IMR-90 (cell line): Measurements from ENCODE around the gene ADAMTS20. TPM values are rescaled to one million over a fixed set of nuclear protein-coding genes. Genes with fewer than 3 reads are reported as not detected.

ENCODE experiments used
- ATAC-seq: fragments of 200-7000 bp; cut with Tn5 transposase; 2 replicates; pipeline ENCODE4 v1.9.1; 2020; ENCODE audit warnings: low read depth, mild to moderate bottlenecking, moderate library complexity
- BruUV-seq: library from RNA; stranded (reverse); fragments of 400-500 nt; replicated peaks from 2 replicates; lab custom pipeline; 2021; lab: Mats Ljungman, UMichigan
- CTCF ChIA-PET: fragments of 300-600 bp; formaldehyde crosslinking; extraction: SDS; loops from one replicate; lab custom pipeline; 2021; ENCODE audit warnings: antibody characterized with exemption; lab: Yijun Ruan, JAX
- POLR2A ChIA-PET: fragments of 300-600 bp; sonication (Branson Sonifier 250); formaldehyde crosslinking; loops from one replicate; lab custom pipeline; 2022; ENCODE audit warnings: antibody characterized with exemption; ENCODE audit not compliant: unreplicated experiment; lab: Charles Lee
- DNase-seq: peaks from one replicate; pipeline ENCODE4 v3.0.0; 2013
- H2AFZ ChIP-seq: replicated peaks from 2 replicates; pipeline ENCODE3; 2013; ENCODE audit warnings: low read length, mild to moderate bottlenecking; ENCODE audit not compliant: poor library complexity
- H2AK5ac ChIP-seq: 2 replicates; pipeline ENCODE4 v1.6.1; 2013; ENCODE audit warnings: low read depth, low read length, inconsistent platforms
- H2AK9ac ChIP-seq: replicated peaks from 2 replicates; pipeline ENCODE3; 2013; ENCODE audit warnings: mild to moderate bottlenecking, low read depth, low read length, moderate library complexity; ENCODE audit not compliant: poor library complexity
- H2BK120ac ChIP-seq: 2 replicates; pipeline ENCODE4 v1.6.1; 2013; ENCODE audit warnings: low read depth, low read length, inconsistent platforms
- H2BK15ac ChIP-seq: 3 replicates; pipeline ENCODE4 v1.6.1; 2013; ENCODE audit warnings: low read depth, low read length, inconsistent platforms
- H2BK20ac ChIP-seq: 2 replicates; pipeline ENCODE4 v1.6.1; 2013; ENCODE audit warnings: low read depth, mild to moderate bottlenecking, inconsistent platforms, low read length, moderate library complexity
- H2BK5ac ChIP-seq: 2 replicates; pipeline ENCODE4 v1.6.1; 2013; ENCODE audit warnings: mild to moderate bottlenecking, low read depth, low read length, inconsistent platforms; ENCODE audit not compliant: poor library complexity, severe bottlenecking
- H3K14ac ChIP-seq: replicated peaks from 2 replicates; pipeline ENCODE4 v1.6.1; 2013; ENCODE audit warnings: low read depth, low read length, inconsistent platforms
- H3K18ac ChIP-seq: 2 replicates; pipeline ENCODE4 v1.6.1; 2013; ENCODE audit warnings: low read depth, low read length, control low read depth
- H3K23ac ChIP-seq: 2 replicates; pipeline ENCODE4 v1.6.1; 2013; ENCODE audit warnings: low read depth, low read length, inconsistent platforms
- H3K27ac ChIP-seq: 2 replicates; pipeline ENCODE4 v1.5.1; 2013; ENCODE audit warnings: mild to moderate bottlenecking, control low read depth, low read length; ENCODE audit not compliant: insufficient read depth
- H3K27me3 ChIP-seq: 2 replicates; pipeline ENCODE4 v1.6.1; 2013; ENCODE audit warnings: low read length; ENCODE audit not compliant: control insufficient read depth, insufficient read depth
- H3K36me3 ChIP-seq: 2 replicates; pipeline ENCODE4 v1.6.1; 2013; ENCODE audit warnings: low read length, mixed read lengths; ENCODE audit not compliant: control insufficient read depth, insufficient read depth
- H3K4ac ChIP-seq: 2 replicates; pipeline ENCODE4 v1.6.1; 2013; ENCODE audit warnings: low read depth, low read length, inconsistent platforms
- H3K4me1 ChIP-seq: 2 replicates; pipeline ENCODE4 v1.6.1; 2013; ENCODE audit warnings: low read length, mixed read lengths; ENCODE audit not compliant: control insufficient read depth, insufficient read depth
- H3K4me2 ChIP-seq: 2 replicates; pipeline ENCODE4 v1.6.1; 2013; ENCODE audit warnings: low read depth, mild to moderate bottlenecking, control low read depth, low read length, moderate library complexity
- H3K4me3 ChIP-seq: 2 replicates; pipeline ENCODE4 v1.5.1; 2013; ENCODE audit warnings: low read depth, mild to moderate bottlenecking, control low read depth, low read length, moderate library complexity; ENCODE audit not compliant: insufficient read depth
- H3K56ac ChIP-seq: 2 replicates; pipeline ENCODE4 v1.6.1; 2013; ENCODE audit warnings: low read length, inconsistent platforms; ENCODE audit not compliant: insufficient read depth; ENCODE audit errors: extremely low read depth
- H3K79me1 ChIP-seq, 2 experiments: 2 replicates each; pipeline ENCODE4 v1.6.1; 2013; ENCODE audit warnings: low read length in 2 of 2, inconsistent platforms in 1 of 2, low read depth in 1 of 2
- H3K9ac ChIP-seq: 2 replicates; pipeline ENCODE4 v1.6.1; 2013; ENCODE audit warnings: low read depth, low read length, control low read depth
- H3K9me1 ChIP-seq: 2 replicates; pipeline ENCODE4 v1.6.1; 2013; ENCODE audit warnings: low read length, inconsistent platforms; ENCODE audit not compliant: insufficient read depth
- H3K9me3 ChIP-seq: 2 replicates; pipeline ENCODE4 v1.6.1; 2013; ENCODE audit warnings: low read length; ENCODE audit not compliant: control insufficient read depth, insufficient read depth
- H4K20me1 ChIP-seq: 2 replicates; pipeline ENCODE4 v1.6.1; 2013; ENCODE audit warnings: low read length, inconsistent platforms; ENCODE audit not compliant: insufficient read depth
- H4K5ac ChIP-seq: 2 replicates; pipeline ENCODE4 v1.6.1; 2013; ENCODE audit warnings: mild to moderate bottlenecking, low read depth, low read length, control low read depth
- H4K8ac ChIP-seq, 2 experiments: 2 replicates each; pipeline ENCODE4 v1.6.1; 2013; ENCODE audit warnings: low read depth in 2 of 2, low read length in 2 of 2, control low read depth in 1 of 2, inconsistent platforms in 1 of 2
- H4K91ac ChIP-seq: 2 replicates; pipeline ENCODE4 v1.6.1; 2013; ENCODE audit warnings: low read depth, low read length, inconsistent platforms; ENCODE audit not compliant: insufficient read depth
- NFE2L2 ChIP-seq: fragments of 150-350 bp; IDR thresholded peaks from 2 replicates; pipeline ENCODE4 v1.6.1; 2016; ENCODE audit warnings: low read depth, mild to moderate bottlenecking, low read length
- RFX5 ChIP-seq: IDR thresholded peaks from 2 replicates; pipeline ENCODE4 v1.8.0; 2012; ENCODE audit warnings: low read depth, mild to moderate bottlenecking, low read length, moderate library complexity
- WGBS, 2 experiments: methylation state at CpG; one replicate each; pipeline versions ENCODE4 v1.1.5 to v1.1.7; 2013; ENCODE audit warnings: missing lambda C conversion rate in 2 of 2; ENCODE audit not compliant: insufficient read length in 1 of 2; ENCODE audit errors: extremely low coverage in 2 of 2; 5-methylcytosine and 5-hydroxymethylcytosine counted together
- dilution Hi-C: fragments of 300-500 bp; cut with HindIII; formaldehyde crosslinking; loops from one replicate; pipeline ENCODE4 v1.14.3; 2018; ENCODE audit warnings: low sequenced_read_pairs; ENCODE audit not compliant: unreplicated experiment
- in situ Hi-C: fragments of 300-500 bp; cut with MboI; formaldehyde crosslinking; loops from 3 replicates; pipeline ENCODE4 v1.14.3; 2019; ENCODE audit warnings: low sequenced_read_pairs, inconsistent platforms, mixed read lengths
- intact Hi-C: fragments of 100-400 bp; cut with micrococcal nuclease; formaldehyde crosslinking; loops from 2 replicates; pipeline ENCODE4 v1.10.0; 2022
- polyA plus RNA-seq, 3 experiments: library from polyadenylated mRNA; depleted of rRNA; stranded (reverse); fragments of >200 nt; gene quantifications; 2 replicates each; pipeline ENCODE4 v1.2.3, GENCODE V29; 2012; ENCODE audit warnings: low replicate concordance in 1 of 3
- total RNA-seq: library from RNA; depleted of rRNA; stranded (reverse); fragments of >200 nt; gene quantifications from 2 replicates; pipeline ENCODE4 v1.2.3, GENCODE V29; 2012

ADAMTS20 gene
- total and polyA plus RNA-seq, 2 of the 4 experiments (the other 2 are of a cell fraction): not detected

- no peak overlapping the region for H3K4ac ChIP-seq
- H4K20me1 ChIP-seq: no peaks in the 10 kb centered on the region
- dilution Hi-C loops (no loop called here), in situ Hi-C loops (loop anchor here (25.0 kb wide), 1 partner anchor 524 kb away; no protein-coding TSS in a partner anchor), intact Hi-C loops (no loop called here)
- no CpG with 5 or more reads among the region's 2 CpGs for WGBS, 2 experiments
- no peak overlapping the region for H4K91ac ChIP-seq
- DNase-seq: peak; percentile 16
- H2BK5ac ChIP-seq: no peak overlapping the region
- no peak overlapping the region for H2BK20ac ChIP-seq
- ATAC-seq: no peak
- POLR2A ChIA-PET: no interaction called here
- TF ChIP-seq RFX5: no peak
- peak; percentile 58 for TF ChIP-seq NFE2L2
- no peak overlapping the region for H2AFZ ChIP-seq
- no TSS peak for BruUV-seq
- no peak overlapping the region for H3K23ac ChIP-seq
- H3K56ac ChIP-seq: no peak overlapping the region
- H3K9me1 ChIP-seq: no peaks in the 10 kb centered on the region
- no peak overlapping the region for H2AK9ac ChIP-seq
- no peak overlapping the region for H3K18ac ChIP-seq
- no peaks in the 10 kb centered on the region for H3K4me1 ChIP-seq
- H3K14ac ChIP-seq: no peak overlapping the region
- no peak overlapping the region for H3K4me3 ChIP-seq
- H3K36me3 ChIP-seq: no peaks in the 10 kb centered on the region
- no peak overlapping the region for H3K9ac ChIP-seq
- no peak overlapping the region for H3K27ac ChIP-seq
- CTCF ChIA-PET: no interaction called here
- no peak overlapping the region for H3K4me2 ChIP-seq
- no peak overlapping the region for H4K5ac ChIP-seq
- no peak overlapping the region for H2AK5ac ChIP-seq
- no peak overlapping the region for H4K8ac ChIP-seq
- H3K9me3 ChIP-seq: no peaks in the 10 kb centered on the region
- no peaks in the 10 kb centered on the region for H3K27me3 ChIP-seq
- H2BK120ac ChIP-seq: no peak overlapping the region
- H2BK15ac ChIP-seq: no peak overlapping the region
- H3K79me1 ChIP-seq: no peaks in the 10 kb centered on the region
Observed at GRCh38 chr12:43362910-43363694, 188.9 kb downstream of the ADAMTS20 start.
